ENCODE results near the gene ABCB9. TPM values are rescaled to one million over a fixed set of nuclear protein-coding genes. Genes with fewer than 3 reads are reported as not detected.

The ABCB9 gene
- total RNA-seq, 6 donors from 2014 or later = 2.1 to 9.9 (median 4.3) TPM

DNA sequence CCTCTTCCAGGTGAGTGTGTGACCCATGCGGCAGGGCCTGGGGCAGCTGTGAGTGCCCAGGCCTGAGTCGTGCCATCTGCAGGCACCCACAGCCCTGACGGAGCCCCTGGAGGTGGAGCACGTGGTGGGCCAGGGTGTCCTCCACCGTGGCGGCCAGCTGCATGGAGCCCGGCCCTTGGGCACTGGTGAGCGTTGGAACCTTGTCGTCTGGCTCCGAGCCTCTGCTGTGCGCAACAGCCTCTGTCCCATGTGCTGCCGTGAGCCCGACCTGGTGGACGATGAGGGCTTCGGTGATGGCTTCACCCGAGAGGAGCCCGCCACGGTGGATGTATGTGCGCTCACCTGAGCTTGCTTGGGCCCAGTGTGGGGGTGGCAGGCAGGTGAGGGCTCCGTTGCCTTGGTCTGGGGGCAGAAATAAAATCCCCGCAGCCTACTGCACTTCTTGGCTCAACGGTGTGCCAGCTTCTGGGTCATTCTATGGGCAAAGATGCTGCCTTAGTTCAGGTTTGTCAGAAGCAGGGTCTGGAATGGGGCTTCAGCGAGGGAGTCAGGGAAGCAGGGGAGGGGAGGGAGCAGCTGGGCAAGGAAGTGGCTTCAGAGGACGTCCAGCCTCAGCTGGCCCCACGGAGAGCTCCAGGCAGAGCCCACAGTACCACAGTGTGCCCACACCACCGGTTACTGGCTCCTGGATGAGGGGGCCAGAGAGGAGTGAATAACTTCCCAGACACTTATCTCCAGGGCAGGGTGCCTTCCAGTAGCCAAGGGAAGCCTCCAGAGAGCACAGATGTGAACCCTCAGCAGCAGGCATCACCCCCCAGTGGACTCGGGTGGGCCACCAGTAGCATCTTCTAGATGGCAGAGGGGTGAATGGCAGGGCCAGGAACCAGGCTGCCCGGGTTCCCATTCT is 13.0 kb upstream of the ABCB9 start:
- ATAC-seq (ENCODE audit: low FRiP score in 2 of 2) = no peak
- H3K36me3 ChIP-seq = peaks cover 0 to 24% (median 5%) of the 10 kb centered on the region in 4 donors
- no peaks in the 10 kb centered on the region for H3K27me3 ChIP-seq
- TF ChIP-seq, protein P1, sequence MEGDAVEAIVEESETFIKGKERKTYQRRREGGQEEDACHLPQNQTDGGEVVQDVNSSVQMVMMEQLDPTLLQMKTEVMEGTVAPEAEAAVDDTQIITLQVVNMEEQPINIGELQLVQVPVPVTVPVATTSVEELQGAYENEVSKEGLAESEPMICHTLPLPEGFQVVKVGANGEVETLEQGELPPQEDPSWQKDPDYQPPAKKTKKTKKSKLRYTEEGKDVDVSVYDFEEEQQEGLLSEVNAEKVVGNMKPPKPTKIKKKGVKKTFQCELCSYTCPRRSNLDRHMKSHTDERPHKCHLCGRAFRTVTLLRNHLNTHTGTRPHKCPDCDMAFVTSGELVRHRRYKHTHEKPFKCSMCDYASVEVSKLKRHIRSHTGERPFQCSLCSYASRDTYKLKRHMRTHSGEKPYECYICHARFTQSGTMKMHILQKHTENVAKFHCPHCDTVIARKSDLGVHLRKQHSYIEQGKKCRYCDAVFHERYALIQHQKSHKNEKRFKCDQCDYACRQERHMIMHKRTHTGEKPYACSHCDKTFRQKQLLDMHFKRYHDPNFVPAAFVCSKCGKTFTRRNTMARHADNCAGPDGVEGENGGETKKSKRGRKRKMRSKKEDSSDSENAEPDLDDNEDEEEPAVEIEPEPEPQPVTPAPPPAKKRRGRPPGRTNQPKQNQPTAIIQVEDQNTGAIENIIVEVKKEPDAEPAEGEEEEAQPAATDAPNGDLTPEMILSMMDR (IDR thresholded peaks at IDR 0.05) = no peak
- TF ChIP-seq EP300 (IDR thresholded peaks at IDR 0.05) (no peak), POLR2A (IDR thresholded peaks at IDR 0.05) (no peak)
- peak overlapping the region in 3 of 4 donors; percentile 85 to 99 (median 88) for H3K4me3 ChIP-seq
- H3K27ac ChIP-seq = peak overlapping the region in 2 of 4 donors; percentile 90 to 91
- peaks cover 54 to 83% (median 61%) of the 10 kb centered on the region in 4 donors for H3K4me1 ChIP-seq
- no peaks in the 10 kb centered on the region for H3K9me3 ChIP-seq
- no peak for DNase-seq
- 19 to 79% methylated on average over 5 to 26 of the region's 28 CpGs for WGBS, 2 donors

DNA sequence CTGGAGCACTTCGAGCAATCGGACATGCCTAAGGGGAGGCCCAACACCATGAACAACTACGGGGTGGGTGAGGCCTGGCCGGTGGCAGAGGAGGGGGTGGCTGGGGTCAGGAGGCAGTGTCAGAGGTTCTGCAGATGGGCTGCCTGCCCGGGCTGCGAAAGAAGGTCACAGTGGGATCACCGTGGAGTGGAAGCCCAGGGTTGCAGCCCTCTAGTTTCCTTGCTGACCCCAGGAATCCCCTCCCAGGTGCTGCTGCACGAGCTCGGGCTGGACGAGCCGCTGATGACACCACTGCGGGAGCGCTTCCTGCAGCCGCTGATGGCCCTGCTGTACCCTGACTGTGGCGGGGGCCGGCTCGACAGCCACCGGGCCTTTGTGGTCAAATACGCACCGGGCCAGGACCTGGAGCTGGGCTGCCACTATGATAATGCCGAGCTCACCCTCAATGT is 12.3 kb upstream of the ABCB9 start:
- no peak overlapping the region for H3K4me3 ChIP-seq
- peaks cover 53 to 83% (median 59%) of the 10 kb centered on the region in 4 donors for H3K4me1 ChIP-seq
- WGBS, 2 donors = 82 to 85% methylated on average over 11 of the region's 21 CpGs
- no peaks in the 10 kb centered on the region for H3K9me3 ChIP-seq
- TF ChIP-seq POLR2A (IDR thresholded peaks at IDR 0.05) = no peak
- TF ChIP-seq, protein P1 (IDR thresholded peaks at IDR 0.05) = no peak
- no peak for TF ChIP-seq POLR2AphosphoS5 (IDR thresholded peaks at IDR 0.05)
- no peak for TF ChIP-seq EP300 (IDR thresholded peaks at IDR 0.05)
- peaks cover 0 to 24% (median 5%) of the 10 kb centered on the region in 4 donors for H3K36me3 ChIP-seq
- no peak for ATAC-seq (ENCODE audit: low FRiP score in 2 of 2)
- no peak overlapping the region for H3K27ac ChIP-seq
- H3K27me3 ChIP-seq = no peaks in the 10 kb centered on the region
- peak in 1 of 2 donors; percentile 81 for DNase-seq

DNA sequence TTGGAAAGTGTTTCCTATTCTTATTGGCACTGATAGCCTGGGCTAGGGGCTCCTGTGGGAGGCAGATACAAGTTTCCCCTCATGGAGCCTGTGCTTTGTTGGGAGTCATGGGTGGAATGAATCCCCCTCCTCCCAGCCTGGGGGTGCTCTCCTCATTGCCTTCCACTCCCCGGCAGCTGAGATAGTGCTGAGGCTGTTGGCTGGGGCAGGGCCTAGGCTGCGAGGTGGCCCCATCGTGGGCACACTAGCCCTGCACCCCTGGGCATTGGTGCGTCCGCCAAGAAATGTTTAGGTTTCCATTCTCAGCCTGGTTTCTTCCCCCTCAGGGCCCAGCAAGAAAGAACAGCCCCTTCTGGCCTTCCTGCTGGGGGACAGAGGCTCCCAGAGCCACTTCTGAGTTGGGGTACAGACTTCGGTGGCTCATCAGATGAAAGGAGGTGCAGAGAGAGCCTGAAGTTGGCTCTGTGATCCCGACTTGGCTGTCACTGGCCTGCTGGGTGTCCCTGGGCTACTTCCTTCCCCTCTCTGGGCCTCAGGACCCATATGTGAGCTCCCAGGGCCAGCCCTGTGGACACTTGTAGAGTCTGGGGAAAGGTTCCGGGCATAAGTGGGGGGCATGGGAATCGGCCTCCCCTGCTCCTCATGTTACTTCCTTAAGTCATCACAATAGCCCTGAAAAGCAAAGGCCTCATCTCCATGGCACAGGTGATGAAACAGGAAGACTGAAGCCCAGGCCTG is 11.6 kb upstream of the ABCB9 start:
- peaks cover 0 to 18% (median 3%) of the 10 kb centered on the region in 4 donors for H3K36me3 ChIP-seq
- 95 to 100% methylated on average over 2 to 9 of the region's 9 CpGs for WGBS, 2 donors
- no peak overlapping the region for H3K4me3 ChIP-seq
- TF ChIP-seq EP300 (IDR thresholded peaks at IDR 0.05) = no peak
- TF ChIP-seq, protein P1 (IDR thresholded peaks at IDR 0.05) = no peak
- TF ChIP-seq POLR2A (IDR thresholded peaks at IDR 0.05) = no peak
- TF ChIP-seq POLR2AphosphoS5 (IDR thresholded peaks at IDR 0.05) = no peak
- no peak overlapping the region for H3K27ac ChIP-seq
- DNase-seq (no peak), ATAC-seq (ENCODE audit: low FRiP score in 2 of 2) (no peak)
- peaks cover 46 to 77% (median 53%) of the 10 kb centered on the region in 4 donors for H3K4me1 ChIP-seq
- H3K27me3 ChIP-seq = no peaks in the 10 kb centered on the region
- no peaks in the 10 kb centered on the region for H3K9me3 ChIP-seq

DNA sequence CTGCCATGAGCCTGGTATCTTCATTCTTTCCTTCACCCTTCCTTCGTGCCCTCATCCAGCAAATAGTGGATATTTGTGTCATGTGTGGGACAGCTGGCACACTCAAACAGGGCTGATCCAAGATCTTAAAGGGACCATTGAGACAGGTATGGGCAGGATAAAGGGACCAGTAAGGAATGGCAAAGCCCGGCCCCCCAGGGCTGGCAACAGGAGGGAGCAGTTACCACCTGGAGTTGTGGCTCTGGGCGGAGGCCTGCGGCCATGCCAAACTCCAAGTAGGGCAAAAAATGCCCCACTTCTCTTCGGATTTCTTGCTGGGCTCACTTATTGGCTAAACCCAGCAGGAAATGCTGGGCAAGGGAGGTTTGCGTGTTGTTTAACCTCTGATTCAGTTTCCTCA is 10.9 kb upstream of the ABCB9 start:
- no peak for ATAC-seq (ENCODE audit: low FRiP score in 2 of 2)
- Histone ChIP-seq H3K27ac (no peak overlapping the region), H3K4me1 (peaks cover 39 to 70% (median 46%) of the 10 kb centered on the region in 4 donors), H3K9me3 (no peaks in the 10 kb centered on the region), H3K27me3 (no peaks in the 10 kb centered on the region), H3K36me3 (peaks cover 0 to 12% (median 3%) of the 10 kb centered on the region in 4 donors), H3K4me3 (no peak overlapping the region)
- 89 to 91% methylated on average over 6 of the region's 6 CpGs for WGBS, 2 donors
- DNase-seq = no peak
- TF ChIP-seq, protein P1 (IDR thresholded peaks at IDR 0.05) = no peak
- TF ChIP-seq POLR2AphosphoS5 (IDR thresholded peaks at IDR 0.05) (no peak), POLR2A (IDR thresholded peaks at IDR 0.05) (no peak), EP300 (IDR thresholded peaks at IDR 0.05) (no peak)

Measured in upper lobe of left lung (tissue), 6 donors.